ENCODE results near the gene ICAM5.

The ICAM5 gene

GRCh38 chr19:10262771-10263170 lies 27.0 kb upstream of the ICAM5 start:
- TF ChIP-seq, protein P1, sequence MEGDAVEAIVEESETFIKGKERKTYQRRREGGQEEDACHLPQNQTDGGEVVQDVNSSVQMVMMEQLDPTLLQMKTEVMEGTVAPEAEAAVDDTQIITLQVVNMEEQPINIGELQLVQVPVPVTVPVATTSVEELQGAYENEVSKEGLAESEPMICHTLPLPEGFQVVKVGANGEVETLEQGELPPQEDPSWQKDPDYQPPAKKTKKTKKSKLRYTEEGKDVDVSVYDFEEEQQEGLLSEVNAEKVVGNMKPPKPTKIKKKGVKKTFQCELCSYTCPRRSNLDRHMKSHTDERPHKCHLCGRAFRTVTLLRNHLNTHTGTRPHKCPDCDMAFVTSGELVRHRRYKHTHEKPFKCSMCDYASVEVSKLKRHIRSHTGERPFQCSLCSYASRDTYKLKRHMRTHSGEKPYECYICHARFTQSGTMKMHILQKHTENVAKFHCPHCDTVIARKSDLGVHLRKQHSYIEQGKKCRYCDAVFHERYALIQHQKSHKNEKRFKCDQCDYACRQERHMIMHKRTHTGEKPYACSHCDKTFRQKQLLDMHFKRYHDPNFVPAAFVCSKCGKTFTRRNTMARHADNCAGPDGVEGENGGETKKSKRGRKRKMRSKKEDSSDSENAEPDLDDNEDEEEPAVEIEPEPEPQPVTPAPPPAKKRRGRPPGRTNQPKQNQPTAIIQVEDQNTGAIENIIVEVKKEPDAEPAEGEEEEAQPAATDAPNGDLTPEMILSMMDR (conservative IDR thresholded peaks at IDR 0.05): no peak
- H3K27ac ChIP-seq: no peak overlapping the region

GRCh38 chr19:10266706-10267105 lies 23.0 kb upstream of the ICAM5 start:
- TF ChIP-seq, protein P1 (conservative IDR thresholded peaks at IDR 0.05): no peak

DNA sequence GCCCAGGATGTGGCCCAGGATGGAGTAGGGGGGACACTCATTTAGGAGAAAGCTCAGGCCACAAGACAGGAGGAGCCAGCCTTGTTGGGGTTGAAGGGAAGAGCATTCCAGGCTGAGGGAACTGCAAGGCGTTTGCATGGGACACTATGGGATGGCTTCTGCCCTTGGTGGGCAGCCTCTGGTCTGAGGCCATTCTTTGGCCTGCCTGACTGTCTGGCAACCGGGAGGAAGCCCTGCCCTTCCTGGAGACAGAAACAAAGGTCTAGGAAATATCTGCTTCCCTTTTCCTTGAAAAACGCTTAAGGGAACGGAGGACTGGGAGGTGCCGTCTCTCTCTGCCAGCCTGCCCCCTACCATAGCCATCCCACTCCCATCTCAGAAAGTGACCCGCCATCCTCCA lies 21.7 kb upstream of the ICAM5 start:
- TF ChIP-seq, protein P1 (conservative IDR thresholded peaks at IDR 0.05): no peak
- H3K27ac ChIP-seq: no peak overlapping the region

More at GRCh38 chr19:10266706-10267105, 23.0 kb upstream of the ICAM5 start:
- no peak overlapping the region for H3K27ac ChIP-seq

- TF ChIP-seq, protein P1 (conservative IDR thresholded peaks at IDR 0.05): peak; percentile 90
- H3K27ac ChIP-seq: peak overlapping the region; percentile 64; the same call in 1 of the 2 replicates
Measured at GRCh38 chr19:10269333-10270179, 20.2 kb upstream of the ICAM5 start.

DNA sequence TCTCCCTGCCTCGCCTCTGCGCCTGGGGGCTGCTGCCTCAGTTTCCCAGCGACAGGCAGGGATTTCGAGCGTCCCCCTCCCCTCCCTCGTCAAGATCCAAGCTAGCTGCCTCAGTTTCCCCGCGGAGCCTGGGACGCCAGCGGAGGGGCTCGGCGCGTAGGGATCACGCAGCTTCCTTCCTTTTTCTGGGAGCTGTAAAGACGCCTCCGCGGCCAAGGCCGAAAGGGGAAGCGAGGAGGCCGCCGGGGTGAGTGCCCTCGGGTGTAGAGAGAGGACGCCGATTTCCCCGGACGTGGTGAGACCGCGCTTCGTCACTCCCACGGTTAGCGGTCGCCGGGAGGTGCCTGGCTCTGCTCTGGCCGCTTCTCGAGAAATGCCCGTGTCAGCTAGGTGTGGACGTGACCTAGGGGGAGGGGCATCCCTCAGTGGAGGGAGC lies 19.6 kb upstream of the ICAM5 start:
- H3K27ac ChIP-seq: peak overlapping the region; percentile 64
- TF ChIP-seq, protein P1 (conservative IDR thresholded peaks at IDR 0.05): no peak

GRCh38 chr19:10270616-10271394 lies 18.9 kb upstream of the ICAM5 start, which contains the start of gene ICAM1:
TSS of gene ICAM1 (plus strand) at chr19:10271120. CDS start at chr19:10271160, 40 bp downstream.
- TF ChIP-seq, protein P1 (conservative IDR thresholded peaks at IDR 0.05): no peak
- peak within 1 kb of the TSS; percentile 64 for H3K27ac ChIP-seq

DNA sequence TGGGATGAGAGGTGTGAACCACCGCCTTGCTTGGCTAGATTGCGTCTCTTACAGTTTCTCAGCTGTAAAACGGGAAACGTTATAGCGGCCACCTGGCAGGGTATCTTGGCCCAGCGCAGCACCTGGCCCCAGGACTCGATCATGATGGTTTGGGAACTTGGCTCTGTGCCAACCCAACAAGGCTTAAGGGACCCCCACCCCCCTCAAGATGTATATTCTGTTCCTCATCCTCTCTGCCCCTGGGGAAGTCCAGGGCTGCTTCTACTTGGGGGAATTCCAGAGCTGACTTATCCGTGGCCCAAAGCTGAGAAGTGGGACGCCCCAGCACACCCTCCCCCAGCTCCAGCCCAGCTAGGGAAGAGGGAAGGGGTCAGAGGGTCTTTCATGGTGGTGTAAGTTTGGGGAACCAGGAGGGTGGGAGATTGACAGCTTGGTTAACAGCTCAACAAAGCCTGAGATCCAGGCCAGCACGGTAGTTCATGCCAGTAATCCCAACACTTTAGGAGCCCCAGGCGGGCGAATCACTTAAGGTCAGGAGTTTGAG lies 18.1 kb upstream of the ICAM5 start:
- TF ChIP-seq, protein P1 (conservative IDR thresholded peaks at IDR 0.05): no peak
- H3K27ac ChIP-seq: peak overlapping the region; percentile 64

Measured in VCaP (cell line).